Right renal cortex interstitium (tissue), 3 donors: ENCODE data around the gene HNRNPUL1. TPM values are rescaled to one million over a fixed set of nuclear protein-coding genes. Genes with fewer than 3 reads are reported as not detected.

Source experiments
- DNase-seq, 3 donors: peaks; one replicate each; pipeline ENCODE4 v3.0.0-alpha.2; 2013; ENCODE audit warnings: low read depth in 3 of 3, low spot score in 2 of 3
- polyA plus RNA-seq, 3 donors: library from polyadenylated mRNA; unstranded; fragments of 120-200 nt; gene quantifications; one replicate each; pipeline ENCODE4 v1.2.1, GENCODE V29; 2013; ENCODE audit not compliant: insufficient read length in 3 of 3

HNRNPUL1 gene
- polyA plus RNA-seq, 3 donors: 197 to 213 (median 202) TPM

- no peak for DNase-seq
These were observed 43.1 kb downstream of the HNRNPUL1 start for GRCh38 chr19:41307090-41307875.

- no peak for DNase-seq
These were observed 43.8 kb downstream of the HNRNPUL1 start for GRCh38 chr19:41307954-41308449.

- peak; percentile 81 to 86 (median 83) for DNase-seq
These were observed 44.4 kb downstream of the HNRNPUL1 start for GRCh38 chr19:41308450-41309179.

- no peak for DNase-seq
These were observed 45.2 kb downstream of the HNRNPUL1 start for GRCh38 chr19:41309180-41310032.

GRCh38 chr19:41310033-41310831 is 46.1 kb downstream of the HNRNPUL1 start, which contains the start of gene CCDC97:
TSS of gene CCDC97 (plus strand) at chr19:41310172. CDS start at chr19:41310311, 139 bp downstream.
- peak; percentile 85 to 90 (median 86) for DNase-seq

GRCh38 chr19:41311072-41311471 is 46.9 kb downstream of the HNRNPUL1 start:
- DNase-seq: no peak

GRCh38 chr19:41311613-41312012 is 47.4 kb downstream of the HNRNPUL1 start:
- DNase-seq: no peak

- no peak for DNase-seq
These were observed 52.2 kb downstream of the HNRNPUL1 start for GRCh38 chr19:41316306-41316920.

- no peak for DNase-seq
These were observed 54.7 kb downstream of the HNRNPUL1 start for GRCh38 chr19:41318696-41319499.

- no peak for DNase-seq
These were observed 55.5 kb downstream of the HNRNPUL1 start for GRCh38 chr19:41319500-41320184.

GRCh38 chr19:41320185-41320518 is 56.0 kb downstream of the HNRNPUL1 start:
- no peak for DNase-seq

- no peak for DNase-seq
These were observed 56.4 kb downstream of the HNRNPUL1 start for GRCh38 chr19:41320568-41320967.

- DNase-seq: no peak
These were observed 57.0 kb downstream of the HNRNPUL1 start for GRCh38 chr19:41321204-41321599.

- no peak for DNase-seq
These were observed 57.6 kb downstream of the HNRNPUL1 start for GRCh38 chr19:41321600-41322270.

GRCh38 chr19:41322451-41322850 is 58.3 kb downstream of the HNRNPUL1 start:
- DNase-seq: no peak

GRCh38 chr19:41323023-41323422 is 58.9 kb downstream of the HNRNPUL1 start:
- no peak for DNase-seq

GRCh38 chr19:41323430-41324125 is 59.4 kb downstream of the HNRNPUL1 start:
- no peak for DNase-seq
